Astrocyte (in vitro differentiated cells and primary cell): ENCODE results near the gene CYSTM1. TPM values are rescaled to one million over a fixed set of nuclear protein-coding genes. Genes with fewer than 3 reads are reported as not detected.
A peak's percentile ranks its signal among the peaks of the same experiment; 100 is the strongest.

Source experiments
- DNase-seq: peaks from one replicate; pipeline ENCODE4 v3.0.0-alpha.2; 2010; ENCODE audit warnings: low read depth
- FAIRE-seq: peaks from 2 replicates; lab custom pipeline; 2011; peaks lifted over from hg19 to GRCh38; lab: Jason Lieb, UNC
- H2AFZ ChIP-seq: 2 replicates; pipeline ENCODE4 v1.6.0; 2012; ENCODE audit warnings: low read depth, low read length, inconsistent platforms
- H3K27ac ChIP-seq: 2 replicates; pipeline ENCODE4 v1.5.1; 2011; ENCODE audit warnings: low read depth, low read length, inconsistent platforms
- H3K27me3 ChIP-seq: 2 replicates; pipeline ENCODE4 v1.6.0; 2011; ENCODE audit warnings: low read length, inconsistent platforms; ENCODE audit not compliant: insufficient read depth
- H3K36me3 ChIP-seq: 2 replicates; pipeline ENCODE4 v1.5.1; 2011; ENCODE audit warnings: low read length, inconsistent platforms; ENCODE audit not compliant: insufficient read depth
- H3K4me1 ChIP-seq: 2 replicates; pipeline ENCODE4 v1.5.1; 2011; ENCODE audit warnings: low read length, inconsistent platforms; ENCODE audit not compliant: insufficient read depth
- H3K4me2 ChIP-seq: 2 replicates; pipeline ENCODE4 v1.6.0; 2012; ENCODE audit warnings: low read length, inconsistent platforms
- H3K4me3 ChIP-seq: 2 replicates; pipeline ENCODE4 v1.5.1; 2011; ENCODE audit warnings: low read depth, mild to moderate bottlenecking, low read length, inconsistent platforms; ENCODE audit not compliant: insufficient read depth
- H3K79me2 ChIP-seq: 2 replicates; pipeline ENCODE4 v1.6.0; 2012; ENCODE audit warnings: mild to moderate bottlenecking, low read length, inconsistent platforms; ENCODE audit not compliant: insufficient read depth
- H3K9ac ChIP-seq: 2 replicates; pipeline ENCODE4 v1.6.0; 2012; ENCODE audit warnings: mild to moderate bottlenecking, low read length, inconsistent platforms
- H3K9me3 ChIP-seq: 2 replicates; pipeline ENCODE4 v1.5.1; 2012; ENCODE audit warnings: low read depth, mild to moderate bottlenecking, low read length, inconsistent platforms; ENCODE audit not compliant: insufficient read depth
- H4K20me1 ChIP-seq: 2 replicates; pipeline ENCODE4 v1.6.0; 2012; ENCODE audit warnings: low read length, inconsistent platforms; ENCODE audit not compliant: insufficient read depth
- H3K27ac Mint-ChIP-seq: one replicate; pipeline ENCODE4 v1.8.0; 2021; ENCODE audit warnings: mild to moderate bottlenecking, mixed read lengths; ENCODE audit not compliant: unreplicated experiment
- H3K27me3 Mint-ChIP-seq: one replicate; pipeline ENCODE4 v1.8.0; 2021; ENCODE audit warnings: low read depth, mixed read lengths; ENCODE audit not compliant: unreplicated experiment
- H3K36me3 Mint-ChIP-seq: one replicate; pipeline ENCODE4 v1.8.0; 2021; ENCODE audit warnings: low read depth, mixed read lengths; ENCODE audit not compliant: unreplicated experiment
- H3K4me1 Mint-ChIP-seq: one replicate; pipeline ENCODE4 v1.8.0; 2021; ENCODE audit warnings: low read depth, mixed read lengths; ENCODE audit not compliant: unreplicated experiment
- H3K4me3 Mint-ChIP-seq: one replicate; pipeline ENCODE4 v1.8.0; 2021; ENCODE audit warnings: mild to moderate bottlenecking, moderate library complexity, mixed read lengths; ENCODE audit not compliant: unreplicated experiment
- H3K9me3 Mint-ChIP-seq: one replicate; pipeline ENCODE4 v1.8.0; 2021; ENCODE audit warnings: mild to moderate bottlenecking, mixed read lengths; ENCODE audit not compliant: unreplicated experiment
- EZH2 ChIP-seq: IDR thresholded peaks from 2 replicates; pipeline ENCODE4 v1.6.1; 2012; ENCODE audit warnings: mild to moderate bottlenecking, low read length, inconsistent platforms; ENCODE audit not compliant: insufficient read depth
- total RNA-seq: library from RNA; stranded (reverse); gene quantifications from 2 replicates; pipeline ENCODE4 v1.2.1, GENCODE V29; 2021
- TF ChIP-seq, protein P1 (sequence below): IDR thresholded peaks from 2 replicates; pipeline ENCODE4 v1.5.1; 2011; ENCODE audit warnings: low read depth, mild to moderate bottlenecking, inconsistent platforms, low read length, moderate library complexity; ENCODE audit not compliant: insufficient read depth

The CYSTM1 gene
- total RNA-seq, 1 donor from 2014 or later = 46.3 TPM

DNA sequence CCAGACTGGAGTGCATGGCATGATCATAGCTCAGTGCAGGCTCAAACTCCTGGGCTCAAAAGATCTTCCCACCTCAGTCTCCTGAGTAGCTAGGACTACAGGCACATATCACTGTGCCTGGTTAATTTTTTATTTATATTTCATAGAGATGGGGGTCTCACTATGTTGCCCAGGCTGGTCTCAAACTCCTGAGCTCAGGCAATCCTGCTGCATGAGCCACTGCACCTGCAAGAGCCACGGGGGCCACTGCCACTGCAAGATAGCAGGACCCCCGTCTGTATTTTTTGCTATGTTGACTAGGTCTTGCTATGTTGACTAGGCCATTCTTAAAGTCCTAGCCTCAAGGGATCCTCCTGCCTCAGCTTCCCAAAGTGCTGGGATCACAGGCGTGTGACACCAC lies 6.5 kb downstream of the CYSTM1 start:
- Histone ChIP-seq H3K4me1 (peaks cover 8% of the 10 kb centered on the region), H3K9me3 (no peaks in the 10 kb centered on the region), H4K20me1 (no peaks in the 10 kb centered on the region), H3K36me3 (no peaks in the 10 kb centered on the region), H3K4me2 (no peak overlapping the region), H3K27ac (no peak overlapping the region), H3K79me2 (no peaks in the 10 kb centered on the region), H2AFZ (no peak overlapping the region), H3K4me3 (no peak overlapping the region), H3K9ac (no peak overlapping the region), H3K27me3 (no peaks in the 10 kb centered on the region)
- H3K27ac Mint-ChIP-seq = no peak overlapping the region
- no peaks in the 10 kb centered on the region for H3K27me3 Mint-ChIP-seq
- DNase-seq = no peak
- no peak for FAIRE-seq
- peaks cover 16% of the 10 kb centered on the region for H3K4me1 Mint-ChIP-seq
- no peak overlapping the region for H3K4me3 Mint-ChIP-seq
- no peaks in the 10 kb centered on the region for H3K9me3 Mint-ChIP-seq
- no peaks in the 10 kb centered on the region for H3K36me3 Mint-ChIP-seq
- TF ChIP-seq, protein P1, sequence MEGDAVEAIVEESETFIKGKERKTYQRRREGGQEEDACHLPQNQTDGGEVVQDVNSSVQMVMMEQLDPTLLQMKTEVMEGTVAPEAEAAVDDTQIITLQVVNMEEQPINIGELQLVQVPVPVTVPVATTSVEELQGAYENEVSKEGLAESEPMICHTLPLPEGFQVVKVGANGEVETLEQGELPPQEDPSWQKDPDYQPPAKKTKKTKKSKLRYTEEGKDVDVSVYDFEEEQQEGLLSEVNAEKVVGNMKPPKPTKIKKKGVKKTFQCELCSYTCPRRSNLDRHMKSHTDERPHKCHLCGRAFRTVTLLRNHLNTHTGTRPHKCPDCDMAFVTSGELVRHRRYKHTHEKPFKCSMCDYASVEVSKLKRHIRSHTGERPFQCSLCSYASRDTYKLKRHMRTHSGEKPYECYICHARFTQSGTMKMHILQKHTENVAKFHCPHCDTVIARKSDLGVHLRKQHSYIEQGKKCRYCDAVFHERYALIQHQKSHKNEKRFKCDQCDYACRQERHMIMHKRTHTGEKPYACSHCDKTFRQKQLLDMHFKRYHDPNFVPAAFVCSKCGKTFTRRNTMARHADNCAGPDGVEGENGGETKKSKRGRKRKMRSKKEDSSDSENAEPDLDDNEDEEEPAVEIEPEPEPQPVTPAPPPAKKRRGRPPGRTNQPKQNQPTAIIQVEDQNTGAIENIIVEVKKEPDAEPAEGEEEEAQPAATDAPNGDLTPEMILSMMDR = no peak
- no peak for TF ChIP-seq EZH2

DNA sequence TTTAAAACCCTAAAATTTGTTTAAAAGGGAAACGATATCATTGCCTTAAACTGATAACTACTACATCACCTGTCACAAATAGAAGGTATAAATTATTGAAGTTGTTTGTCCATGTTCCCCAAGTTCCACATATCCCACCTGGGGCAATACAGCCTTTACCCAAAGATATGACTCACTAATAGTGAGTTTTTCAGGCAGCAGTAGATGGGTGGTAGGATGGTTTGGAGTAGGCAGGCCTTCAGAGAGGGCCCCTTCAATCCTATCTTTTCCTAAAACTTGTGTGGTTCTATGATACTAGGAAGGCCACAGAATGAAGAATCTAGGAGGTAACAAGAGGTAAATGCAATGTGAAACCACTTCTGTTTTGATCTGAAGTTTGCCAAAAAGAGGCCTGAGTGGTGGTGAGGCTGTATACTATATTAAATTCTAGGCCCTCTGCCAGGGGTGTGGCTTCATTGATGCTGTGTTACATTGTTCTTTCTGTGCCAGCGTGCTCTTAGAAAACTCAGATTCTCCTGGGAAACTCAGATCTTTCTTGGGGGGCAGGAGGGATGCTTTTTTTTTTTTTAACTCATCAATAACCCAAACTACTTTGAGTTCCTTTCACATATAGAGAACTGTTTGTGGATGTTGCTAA lies 7.2 kb downstream of the CYSTM1 start:
- H3K4me1 Mint-ChIP-seq = peaks cover 14% of the 10 kb centered on the region
- no peaks in the 10 kb centered on the region for H4K20me1 ChIP-seq
- no peak overlapping the region for H3K27ac Mint-ChIP-seq
- peak; percentile 33 for DNase-seq
- no peaks in the 10 kb centered on the region for H3K79me2 ChIP-seq
- no peaks in the 10 kb centered on the region for H3K36me3 ChIP-seq
- no peaks in the 10 kb centered on the region for H3K9me3 ChIP-seq
- no peaks in the 10 kb centered on the region for H3K27me3 Mint-ChIP-seq
- H3K9ac ChIP-seq = no peak overlapping the region
- no peak overlapping the region for H2AFZ ChIP-seq
- no peak overlapping the region for H3K27ac ChIP-seq
- peaks cover under 1% of the 10 kb centered on the region for H3K9me3 Mint-ChIP-seq
- H3K36me3 Mint-ChIP-seq = no peaks in the 10 kb centered on the region
- H3K4me1 ChIP-seq = peaks cover 8% of the 10 kb centered on the region
- TF ChIP-seq, protein P1 = no peak
- TF ChIP-seq EZH2 = no peak
- FAIRE-seq = no peak
- no peak overlapping the region for H3K4me3 ChIP-seq
- no peak overlapping the region for H3K4me3 Mint-ChIP-seq
- peak overlapping the region; percentile 43 for H3K4me2 ChIP-seq
- H3K27me3 ChIP-seq = no peaks in the 10 kb centered on the region

- H3K36me3 Mint-ChIP-seq = peaks cover 1% of the 10 kb centered on the region
- H3K9me3 Mint-ChIP-seq = peaks cover 1% of the 10 kb centered on the region
- no peak overlapping the region for H3K4me3 Mint-ChIP-seq
- FAIRE-seq (no peak), DNase-seq (peak; percentile 38)
- H3K9ac ChIP-seq = no peak overlapping the region
- no peak overlapping the region for H3K27ac ChIP-seq
- peak overlapping the region; percentile 51 for H2AFZ ChIP-seq
- no peaks in the 10 kb centered on the region for H3K27me3 Mint-ChIP-seq
- no peak for TF ChIP-seq EZH2
- TF ChIP-seq, protein P1 = no peak
- H3K27me3 ChIP-seq = no peaks in the 10 kb centered on the region
- H4K20me1 ChIP-seq = no peaks in the 10 kb centered on the region
- H3K79me2 ChIP-seq = no peaks in the 10 kb centered on the region
- no peaks in the 10 kb centered on the region for H3K36me3 ChIP-seq
- no peak overlapping the region for H3K4me3 ChIP-seq
- no peaks in the 10 kb centered on the region for H3K9me3 ChIP-seq
- H3K4me1 Mint-ChIP-seq = peaks cover 12% of the 10 kb centered on the region
- H3K4me2 ChIP-seq = peak overlapping the region; percentile 43
- H3K27ac Mint-ChIP-seq = peak overlapping the region; percentile 9
- peaks cover 8% of the 10 kb centered on the region for H3K4me1 ChIP-seq
Observed at GRCh38 chr5:140182803-140183367, 7.9 kb downstream of the CYSTM1 start.
